HL-60 (cell line): ENCODE data around the gene ANKRD11.

Experiments
- DNase-seq, 2 experiments: peaks; one replicate each; pipeline ENCODE4 v3.0.0-alpha.2; 2010 to 2020; ENCODE audit warnings: low read depth in 1 of 2, low spot score in 1 of 2
- H3K27ac ChIP-seq: fragments of 250-450 bp; sonication (Bioruptor Pico); replicated peaks from 2 replicates; pipeline ENCODE4 v1.5.1; 2020; ENCODE audit warnings: mild to moderate bottlenecking, moderate library complexity
- H3K27me3 ChIP-seq: fragments of 250-450 bp; sonication (Bioruptor Pico); 2 replicates; pipeline ENCODE4 v1.5.1; 2021; ENCODE audit warnings: mild to moderate bottlenecking, moderate library complexity; ENCODE audit not compliant: insufficient read depth, poor library complexity, severe bottlenecking
- H3K4me3 ChIP-seq: replicated peaks from 2 replicates; pipeline ENCODE4 v1.5.1; 2011; ENCODE audit warnings: mild to moderate bottlenecking, control low read depth, low read length; ENCODE audit not compliant: insufficient read depth
- GABPA ChIP-seq: IDR thresholded peaks from 2 replicates; pipeline ENCODE4 v1.6.1; 2012; ENCODE audit warnings: low read depth
- POLR2AphosphoS5 ChIP-seq: IDR thresholded peaks from 2 replicates; pipeline ENCODE4 v1.6.1; 2012; ENCODE audit warnings: low read depth
- REST ChIP-seq: IDR thresholded peaks from 2 replicates; pipeline ENCODE4 v1.6.1; 2012; ENCODE audit warnings: low read depth; ENCODE audit not compliant: insufficient replicate concordance
- SPI1 ChIP-seq: IDR thresholded peaks from 2 replicates; pipeline ENCODE4 v1.6.1; 2012; ENCODE audit warnings: low read depth, mild to moderate bottlenecking, borderline replicate concordance
- TF ChIP-seq, protein P1 (sequence below): IDR thresholded peaks from one replicate; pipeline ENCODE4 v1.5.1; 2011; ENCODE audit warnings: low read length, control low read depth, inconsistent platforms; ENCODE audit not compliant: insufficient read depth

Gene ANKRD11

GRCh38 chr16:89338863-89339262 lies 151.5 kb downstream of the ANKRD11 start:
- TF ChIP-seq GABPA (no peak), REST (no peak), SPI1 (no peak), POLR2AphosphoS5 (no peak)
- TF ChIP-seq, protein P1, sequence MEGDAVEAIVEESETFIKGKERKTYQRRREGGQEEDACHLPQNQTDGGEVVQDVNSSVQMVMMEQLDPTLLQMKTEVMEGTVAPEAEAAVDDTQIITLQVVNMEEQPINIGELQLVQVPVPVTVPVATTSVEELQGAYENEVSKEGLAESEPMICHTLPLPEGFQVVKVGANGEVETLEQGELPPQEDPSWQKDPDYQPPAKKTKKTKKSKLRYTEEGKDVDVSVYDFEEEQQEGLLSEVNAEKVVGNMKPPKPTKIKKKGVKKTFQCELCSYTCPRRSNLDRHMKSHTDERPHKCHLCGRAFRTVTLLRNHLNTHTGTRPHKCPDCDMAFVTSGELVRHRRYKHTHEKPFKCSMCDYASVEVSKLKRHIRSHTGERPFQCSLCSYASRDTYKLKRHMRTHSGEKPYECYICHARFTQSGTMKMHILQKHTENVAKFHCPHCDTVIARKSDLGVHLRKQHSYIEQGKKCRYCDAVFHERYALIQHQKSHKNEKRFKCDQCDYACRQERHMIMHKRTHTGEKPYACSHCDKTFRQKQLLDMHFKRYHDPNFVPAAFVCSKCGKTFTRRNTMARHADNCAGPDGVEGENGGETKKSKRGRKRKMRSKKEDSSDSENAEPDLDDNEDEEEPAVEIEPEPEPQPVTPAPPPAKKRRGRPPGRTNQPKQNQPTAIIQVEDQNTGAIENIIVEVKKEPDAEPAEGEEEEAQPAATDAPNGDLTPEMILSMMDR = no peak
- H3K27me3 ChIP-seq = no peaks in the 10 kb centered on the region
- H3K27ac ChIP-seq = no peak overlapping the region
- no peak overlapping the region for H3K4me3 ChIP-seq
- DNase-seq = no peak

GRCh38 chr16:89337965-89338364 lies 152.4 kb downstream of the ANKRD11 start:
- no peak overlapping the region for H3K4me3 ChIP-seq
- no peak overlapping the region for H3K27ac ChIP-seq
- TF ChIP-seq, protein P1 = no peak
- TF ChIP-seq SPI1 (no peak), REST (no peak), POLR2AphosphoS5 (no peak), GABPA (no peak)
- no peaks in the 10 kb centered on the region for H3K27me3 ChIP-seq
- DNase-seq = no peak

DNA sequence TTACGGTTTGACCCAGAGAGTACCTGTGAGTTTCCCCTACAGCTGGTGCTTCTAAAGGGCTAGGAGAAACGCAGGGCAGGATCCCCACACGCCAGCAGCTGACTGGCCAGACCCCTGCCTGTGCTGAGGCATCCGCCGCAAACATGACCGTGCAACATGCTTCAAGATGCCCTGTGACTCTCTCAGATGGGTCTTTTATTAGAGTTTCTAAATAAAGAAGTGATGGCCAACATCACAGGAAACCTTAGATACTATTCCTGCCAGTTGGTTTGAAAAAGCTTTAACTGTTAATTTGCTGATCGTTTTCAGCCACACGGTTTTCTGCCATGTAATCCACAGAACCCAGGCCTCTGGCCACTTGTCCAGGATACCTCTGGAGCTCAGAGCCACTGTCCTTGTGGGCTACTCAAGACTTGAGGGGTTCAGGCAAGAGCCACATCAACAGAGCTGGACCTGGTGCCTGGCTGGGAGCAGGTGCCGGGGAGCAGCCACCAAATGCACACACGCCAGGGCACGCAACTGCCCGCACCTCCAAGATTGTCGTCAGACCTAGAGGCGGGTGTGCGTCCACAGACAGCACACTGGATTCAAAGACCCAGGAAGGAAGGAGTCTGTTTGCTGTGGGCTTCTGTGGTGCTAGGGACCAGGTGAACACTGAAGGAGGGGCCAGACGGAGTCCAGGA lies 154.4 kb downstream of the ANKRD11 start:
- Histone ChIP-seq H3K4me3 (no peak overlapping the region), H3K27ac (no peak overlapping the region), H3K27me3 (no peaks in the 10 kb centered on the region)
- no peak for TF ChIP-seq REST
- TF ChIP-seq, protein P1 = no peak
- TF ChIP-seq SPI1 = no peak
- no peak for TF ChIP-seq GABPA
- no peak for TF ChIP-seq POLR2AphosphoS5
- no peak for DNase-seq
